ENCODE results near the gene AGO4. TPM values are rescaled to one million over a fixed set of nuclear protein-coding genes. Genes with fewer than 3 reads are reported as not detected.
"Not testable (repeated sequence)": the region's sequence is repeated elsewhere in the genome, so short reads cannot be mapped to it uniquely, and the experiment has no call there.

The AGO4 gene
- total and polyA plus RNA-seq, 7 donors, result 3.5 to 27.4 (median 13.9) TPM

DNA sequence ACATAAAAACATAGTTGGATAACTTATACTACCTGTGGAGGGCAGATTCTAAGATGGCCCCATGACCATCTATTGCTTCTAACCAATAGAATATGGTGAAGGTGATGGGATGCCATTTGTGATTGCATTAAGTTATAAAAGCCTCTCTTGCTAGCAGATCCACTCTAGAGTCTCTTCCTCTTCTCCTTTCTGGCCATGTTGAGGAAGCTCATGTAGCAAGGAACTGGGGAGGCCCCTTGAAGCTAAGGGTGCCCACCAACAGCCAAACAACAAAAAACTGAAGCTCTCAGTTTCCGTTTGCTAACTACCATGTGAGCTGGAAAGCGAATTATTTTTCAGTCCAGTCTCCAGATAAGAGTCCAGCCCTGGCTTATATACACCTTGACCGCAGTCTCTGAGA is 59.2 kb downstream of the AGO4 start:
- intact Hi-C loops (cut with DNase I), result no loop called here
- TF ChIP-seq CTCF (IDR thresholded peaks at IDR 0.05), result no peak
- Histone ChIP-seq H3K4me3 (no peak overlapping the region), H3K27ac (no peak overlapping the region), H3K4me1 (no peaks in the 10 kb centered on the region), H3K27me3 (ENCODE audit: insufficient read depth in 3 of 3, low read length in 2 of 3) (no peaks in the 10 kb centered on the region), H3K9me3 (no peaks in the 10 kb centered on the region), H3K36me3 (ENCODE audit: insufficient read depth in 1 of 2, low read depth in 1 of 2) (no peaks in the 10 kb centered on the region)
- ATAC-seq (no peak), DNase-seq (no peak)
- WGBS, 3 donors, result 74 to 90% (median 82%) methylated on average over 3 of the region's 3 CpGs

DNA sequence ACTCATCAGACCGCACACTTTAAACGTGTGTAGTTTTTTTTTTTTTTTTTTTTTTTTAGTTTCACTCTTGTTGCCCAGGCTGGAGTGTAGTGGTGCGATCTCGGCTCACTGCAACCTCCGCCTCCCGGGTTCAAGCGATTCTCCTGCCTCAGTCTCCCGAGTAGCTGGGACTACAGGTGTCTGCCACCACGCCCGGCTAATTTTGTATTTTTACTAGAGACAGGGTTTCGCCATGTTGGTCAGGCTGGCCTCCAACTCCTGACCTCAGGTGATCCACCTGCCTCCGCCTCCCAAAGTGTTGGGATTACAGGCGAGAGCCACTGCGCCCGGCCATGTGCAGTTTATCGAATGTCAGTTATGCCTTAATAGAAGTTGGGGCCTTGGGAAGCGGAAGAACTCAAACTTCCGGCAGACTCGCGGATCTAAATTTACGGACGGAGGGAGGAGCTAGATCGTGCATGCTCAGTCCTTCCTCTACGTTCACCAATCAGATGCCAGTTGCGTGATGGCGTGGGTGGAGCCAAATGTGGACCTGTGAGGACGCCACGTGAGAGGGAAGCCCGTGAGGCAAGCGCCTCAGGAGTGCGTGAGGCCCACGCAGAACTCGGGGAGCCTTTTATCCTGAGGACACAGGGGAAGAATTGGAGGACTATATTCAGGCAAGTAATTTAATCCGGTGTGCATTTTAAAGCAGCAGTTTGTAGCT is 61.6 kb downstream of the AGO4 start:
- H3K9me3 ChIP-seq; H3K27me3 ChIP-seq (ENCODE audit: insufficient read depth in 3 of 3, low read length in 2 of 3); intact Hi-C loops (cut with DNase I); DNase-seq; H3K27ac ChIP-seq; H3K36me3 ChIP-seq (ENCODE audit: insufficient read depth in 1 of 2, low read depth in 1 of 2); H3K4me1 ChIP-seq; ATAC-seq; H3K4me3 ChIP-seq: not testable (repeated sequence)
- 88 to 90% (median 89%) methylated on average over 34 of the region's 34 CpGs for WGBS, 3 donors

- no peak for TF ChIP-seq CTCF (IDR thresholded peaks at IDR 0.05)
- Histone ChIP-seq H3K4me1 (no peaks in the 10 kb centered on the region), H3K4me3 (no peak overlapping the region), H3K36me3 (ENCODE audit: insufficient read depth in 1 of 2, low read depth in 1 of 2) (no peaks in the 10 kb centered on the region), H3K9me3 (no peaks in the 10 kb centered on the region), H3K27ac (no peak overlapping the region), H3K27me3 (ENCODE audit: insufficient read depth in 3 of 3, low read length in 2 of 3) (no peaks in the 10 kb centered on the region)
- WGBS, 3 donors, result 62 to 85% (median 81%) methylated on average over 2 of the region's 2 CpGs
- DNase-seq (no peak), ATAC-seq (no peak)
- intact Hi-C loops (cut with DNase I), result no loop called here
Measured at GRCh38 chr1:35870651-35871309, 63.0 kb downstream of the AGO4 start.

DNA sequence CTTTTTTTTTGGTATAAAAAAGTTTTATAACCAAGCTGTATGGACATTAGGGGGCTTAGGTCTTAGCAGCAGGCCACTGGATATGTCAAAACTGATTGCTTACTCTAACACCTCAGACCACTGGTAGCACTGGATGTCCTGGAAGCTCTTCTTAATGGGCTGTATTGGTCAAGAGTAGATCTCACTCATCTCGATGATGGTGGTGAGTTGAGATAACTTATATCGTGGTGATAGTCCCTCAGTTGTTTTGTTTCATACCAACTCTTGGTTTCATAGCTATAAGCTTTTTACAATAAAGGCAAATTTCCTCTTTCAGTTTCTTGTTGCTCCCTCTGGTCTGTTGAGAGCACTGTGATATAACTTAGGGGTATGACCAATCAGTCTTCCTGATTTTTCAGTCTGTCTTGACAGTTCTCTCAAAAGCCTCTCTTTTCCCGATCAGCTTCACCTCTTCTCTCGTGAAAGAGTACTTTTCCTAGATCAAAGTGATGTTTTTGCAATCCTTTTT is 65.5 kb downstream of the AGO4 start:
- Histone ChIP-seq H3K27me3 (ENCODE audit: insufficient read depth in 3 of 3, low read length in 2 of 3) (no peaks in the 10 kb centered on the region), H3K9me3 (no peaks in the 10 kb centered on the region), H3K36me3 (ENCODE audit: insufficient read depth in 1 of 2, low read depth in 1 of 2) (no peaks in the 10 kb centered on the region), H3K4me1 (no peaks in the 10 kb centered on the region), H3K27ac (no peak overlapping the region), H3K4me3 (no peak overlapping the region)
- ATAC-seq (no peak), DNase-seq (no peak)
- no peak for TF ChIP-seq CTCF (IDR thresholded peaks at IDR 0.05)
- WGBS, 3 donors, result 80 to 86% (median 86%) methylated on average over 4 of the region's 4 CpGs
- intact Hi-C loops (cut with DNase I), result no loop called here

GRCh38 chr1:35874115-35874514 is 66.3 kb downstream of the AGO4 start:
- intact Hi-C loops (cut with DNase I); H3K4me3 ChIP-seq; H3K4me1 ChIP-seq; H3K9me3 ChIP-seq; DNase-seq; H3K36me3 ChIP-seq (ENCODE audit: insufficient read depth in 1 of 2, low read depth in 1 of 2); H3K27me3 ChIP-seq (ENCODE audit: insufficient read depth in 3 of 3, low read length in 2 of 3); ATAC-seq; H3K27ac ChIP-seq: not testable (repeated sequence)
- 77 to 83% (median 79%) methylated on average over 4 of the region's 4 CpGs for WGBS, 3 donors

Data from psoas muscle (tissue), 8 donors.